OCI-LY1 (cell line): ENCODE measurements around the gene MPRIP.

Experiments used
- CTCF ChIP-seq: fragments of 200-600 bp; sonication (generic), shearing (Covaris generic); IDR thresholded peaks from 2 replicates; pipeline ENCODE4 v1.5.1; 2017; ENCODE audit warnings: mild to moderate bottlenecking, antibody characterized with exemption, low read length, moderate library complexity, mixed read lengths
- EZH2 ChIP-seq: fragments of 200-600 bp; sonication (generic), shearing (Covaris generic); IDR thresholded peaks from 2 replicates; pipeline ENCODE4 v1.8.0; 2017; ENCODE audit warnings: borderline replicate concordance, mixed run types, mild to moderate bottlenecking, antibody characterized with exemption, low read length, moderate library complexity, mixed read lengths

DNA sequence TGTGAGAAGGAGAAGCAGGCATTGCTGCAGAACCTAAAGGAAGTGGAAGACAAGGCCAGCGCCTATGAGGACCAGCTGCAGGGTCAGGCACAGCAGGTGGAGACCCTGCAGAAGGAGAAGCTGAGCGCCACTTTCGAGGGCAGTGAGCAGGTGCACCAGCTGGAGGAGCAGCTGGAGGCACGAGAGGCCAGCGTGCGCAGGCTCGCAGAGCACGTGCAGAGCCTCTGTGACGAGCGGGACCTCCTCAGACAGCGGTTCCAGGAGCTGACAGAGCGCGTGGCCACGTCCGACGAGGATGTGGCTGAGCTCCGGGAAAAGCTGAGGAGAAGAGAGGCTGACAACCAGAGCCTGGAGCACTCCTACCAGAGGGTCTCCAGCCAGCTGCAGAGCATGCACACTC, 122.4 kb downstream of the MPRIP start:
- TF ChIP-seq CTCF (no peak), EZH2 (no peak)
